Trophoblast cell (in vitro differentiated cells and primary cell): ENCODE measurements around the gene DTD1.
"Not testable (repeated sequence)": the region's sequence is repeated elsewhere in the genome, so short reads cannot be mapped to it uniquely, and the experiment has no call there.

Source experiments
- DNase-seq, 2 donors: peaks; one replicate each; pipeline ENCODE4 v3.0.0-alpha.2; 2016
- H2AFZ ChIP-seq: 2 replicates; pipeline ENCODE4 v1.6.1; 2013; ENCODE audit warnings: low read length, moderate library complexity, mild to moderate bottlenecking; ENCODE audit not compliant: insufficient read depth, poor library complexity
- H2AK5ac ChIP-seq: 2 replicates; pipeline ENCODE4 v1.6.1; 2013; ENCODE audit warnings: mild to moderate bottlenecking, low read length
- H2BK120ac ChIP-seq: 2 replicates; pipeline ENCODE4 v1.6.1; 2013; ENCODE audit warnings: low read length, mild to moderate bottlenecking, moderate library complexity; ENCODE audit not compliant: insufficient read depth, poor library complexity
- H2BK12ac ChIP-seq: 2 replicates; pipeline ENCODE4 v1.6.1; 2013; ENCODE audit warnings: mild to moderate bottlenecking, low read length, moderate library complexity
- H2BK5ac ChIP-seq: 2 replicates; pipeline ENCODE4 v1.6.1; 2013; ENCODE audit warnings: low read length, low read depth, moderate library complexity, mild to moderate bottlenecking; ENCODE audit not compliant: poor library complexity
- H3K14ac ChIP-seq: 2 replicates; pipeline ENCODE4 v1.6.1; 2013; ENCODE audit warnings: mild to moderate bottlenecking, low read length
- H3K18ac ChIP-seq: 2 replicates; pipeline ENCODE4 v1.6.1; 2013; ENCODE audit warnings: mild to moderate bottlenecking, low read length
- H3K23ac ChIP-seq: 2 replicates; pipeline ENCODE4 v1.6.1; 2013; ENCODE audit warnings: low read length
- H3K27ac ChIP-seq: 2 replicates; pipeline ENCODE4 v1.5.1; 2013; ENCODE audit warnings: low read depth, mild to moderate bottlenecking, inconsistent platforms, low read length, moderate library complexity
- H3K27me3 ChIP-seq: 2 replicates; pipeline ENCODE4 v1.6.1; 2013; ENCODE audit warnings: inconsistent platforms, mild to moderate bottlenecking, low read length, moderate library complexity; ENCODE audit not compliant: insufficient read depth
- H3K36me3 ChIP-seq, 2 experiments: 1 replicate in 1 of 2; 2 replicates in 1 of 2; pipeline ENCODE4 v1.6.1; 2013; ENCODE audit warnings: low read length in 2 of 2, mild to moderate bottlenecking in 2 of 2, moderate library complexity in 1 of 2; ENCODE audit not compliant: insufficient read depth in 2 of 2, control insufficient read depth in 1 of 2
- H3K4ac ChIP-seq: 2 replicates; pipeline ENCODE4 v1.6.1; 2013; ENCODE audit warnings: low read depth, mild to moderate bottlenecking, low read length, moderate library complexity
- H3K4me1 ChIP-seq, 2 experiments: 1 replicate in 1 of 2; 2 replicates in 1 of 2; pipeline ENCODE4 v1.6.1; 2013; ENCODE audit warnings: low read length in 2 of 2, mild to moderate bottlenecking in 2 of 2, moderate library complexity in 1 of 2; ENCODE audit not compliant: insufficient read depth in 2 of 2, control insufficient read depth in 1 of 2
- H3K4me2 ChIP-seq: 2 replicates; pipeline ENCODE4 v1.6.1; 2013; ENCODE audit warnings: inconsistent platforms, mild to moderate bottlenecking, low read length, moderate library complexity
- H3K4me3 ChIP-seq: 2 replicates; pipeline ENCODE4 v1.5.1; 2013; ENCODE audit warnings: mild to moderate bottlenecking, low read depth, low read length, inconsistent platforms
- H3K79me1 ChIP-seq: one replicate; pipeline ENCODE4 v1.6.1; 2013; ENCODE audit warnings: low read length
- H3K79me2 ChIP-seq: 2 replicates; pipeline ENCODE4 v1.6.1; 2013; ENCODE audit warnings: low read length, mild to moderate bottlenecking; ENCODE audit not compliant: control insufficient read depth, insufficient read depth, poor library complexity
- H3K9ac ChIP-seq: 2 replicates; pipeline ENCODE4 v1.6.1; 2013; ENCODE audit warnings: mild to moderate bottlenecking, low read length
- H3K9me3 ChIP-seq: 2 replicates; pipeline ENCODE4 v1.6.1; 2013; ENCODE audit warnings: low read depth, mild to moderate bottlenecking, control low read depth, inconsistent platforms, low read length; ENCODE audit not compliant: insufficient read depth
- H4K12ac ChIP-seq: 2 replicates; pipeline ENCODE4 v1.6.1; 2013; ENCODE audit warnings: low read depth, mild to moderate bottlenecking, low read length, moderate library complexity
- H4K8ac ChIP-seq: 2 replicates; pipeline ENCODE4 v1.6.1; 2013; ENCODE audit warnings: low read depth, mild to moderate bottlenecking, low read length, moderate library complexity
- H4K91ac ChIP-seq: one replicate; pipeline ENCODE4 v1.6.1; 2013; ENCODE audit warnings: low read depth, mild to moderate bottlenecking, low read length, moderate library complexity
- WGBS: extraction: QIAGEN DNeasy Blood & Tissue Kit; methylation state at CpG from one replicate; pipeline ENCODE4 v1.1.7; 2013; ENCODE audit warnings: missing lambda C conversion rate; ENCODE audit not compliant: insufficient read length, insufficient coverage; ENCODE audit errors: extremely low coverage; 5-methylcytosine and 5-hydroxymethylcytosine counted together

The DTD1 gene

DNA sequence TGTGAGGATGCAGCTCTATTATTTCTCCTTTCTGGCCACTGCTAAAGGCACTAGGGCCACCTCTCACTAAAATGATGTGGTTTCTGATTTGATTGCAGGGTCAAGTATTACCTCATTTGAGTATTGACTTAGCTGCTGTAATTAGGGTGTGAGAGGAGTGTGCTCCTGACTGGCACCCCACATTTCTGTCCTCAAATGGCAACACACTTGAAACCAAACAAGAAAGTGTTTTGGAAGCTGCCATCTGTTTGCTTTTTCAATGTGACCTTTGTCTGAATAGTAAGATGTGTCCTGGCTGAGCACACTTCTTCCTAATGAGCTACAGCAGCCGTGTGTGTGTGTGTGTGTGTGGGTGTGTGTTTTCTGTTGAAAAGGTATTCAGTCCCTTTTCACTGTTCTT lies 162.9 kb downstream of the DTD1 start:
- no peak overlapping the region for H3K18ac ChIP-seq
- H3K79me2 ChIP-seq = no peaks in the 10 kb centered on the region
- no peak overlapping the region for H2BK12ac ChIP-seq
- no peaks in the 10 kb centered on the region for H3K9me3 ChIP-seq
- no peak overlapping the region for H3K23ac ChIP-seq
- no peak overlapping the region for H3K4ac ChIP-seq
- no peak overlapping the region for H3K14ac ChIP-seq
- no peaks in the 10 kb centered on the region for H3K4me1 ChIP-seq
- WGBS = no CpG with 5 or more reads among the region's 1 CpG
- H2AFZ ChIP-seq = no peak overlapping the region
- no peak overlapping the region for H3K9ac ChIP-seq
- DNase-seq = no peak
- no peak overlapping the region for H4K91ac ChIP-seq
- no peak overlapping the region for H2AK5ac ChIP-seq
- no peak overlapping the region for H3K4me2 ChIP-seq
- no peak overlapping the region for H3K4me3 ChIP-seq
- H4K8ac ChIP-seq = no peak overlapping the region
- no peaks in the 10 kb centered on the region for H3K36me3 ChIP-seq
- no peak overlapping the region for H2BK120ac ChIP-seq
- H3K27ac ChIP-seq = no peak overlapping the region
- no peaks in the 10 kb centered on the region for H3K79me1 ChIP-seq
- no peak overlapping the region for H2BK5ac ChIP-seq
- no peaks in the 10 kb centered on the region for H3K27me3 ChIP-seq
- no peak overlapping the region for H4K12ac ChIP-seq

DNA sequence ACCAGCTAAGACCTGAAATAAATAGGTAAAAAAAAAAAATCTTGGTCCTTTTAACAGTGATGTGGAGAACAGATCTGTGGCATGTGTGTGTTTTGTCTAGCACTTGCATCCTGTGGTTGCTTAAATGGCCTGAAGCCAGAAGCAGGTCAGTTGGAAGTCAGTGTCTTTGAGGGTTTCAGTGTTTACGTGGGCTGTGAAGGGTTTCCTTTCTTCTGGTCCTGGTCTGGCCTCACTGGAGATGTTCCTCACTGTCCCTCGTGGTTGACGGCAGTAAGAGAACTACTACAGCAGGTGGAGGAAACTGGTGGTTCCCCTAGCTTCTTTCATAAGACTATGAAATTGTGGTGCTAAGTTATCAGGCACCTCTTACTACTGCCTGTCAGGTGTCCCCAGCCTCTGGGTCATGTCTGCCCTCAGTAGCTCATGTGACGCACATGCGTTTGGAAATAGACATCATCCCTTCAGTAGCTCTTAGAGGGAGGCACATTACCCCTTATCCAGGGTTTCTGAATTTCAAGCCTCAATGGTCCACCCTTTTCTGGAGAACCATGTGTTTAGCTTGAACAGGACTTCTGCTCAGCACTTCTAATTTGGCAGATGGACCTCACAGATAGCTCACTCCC lies 166.3 kb downstream of the DTD1 start:
- no peak overlapping the region for H2BK5ac ChIP-seq
- no peak overlapping the region for H3K4me3 ChIP-seq
- no peak overlapping the region for H3K14ac ChIP-seq
- no peaks in the 10 kb centered on the region for H3K4me1 ChIP-seq
- H4K8ac ChIP-seq = no peak overlapping the region
- H2BK120ac ChIP-seq = no peak overlapping the region
- no peak overlapping the region for H4K91ac ChIP-seq
- H3K79me1 ChIP-seq = no peaks in the 10 kb centered on the region
- no peak for DNase-seq
- WGBS = no CpG with 5 or more reads among the region's 5 CpGs
- no peak overlapping the region for H2BK12ac ChIP-seq
- H2AK5ac ChIP-seq = no peak overlapping the region
- H3K18ac ChIP-seq = no peak overlapping the region
- no peak overlapping the region for H2AFZ ChIP-seq
- no peaks in the 10 kb centered on the region for H3K79me2 ChIP-seq
- no peaks in the 10 kb centered on the region for H3K27me3 ChIP-seq
- no peak overlapping the region for H4K12ac ChIP-seq
- no peak overlapping the region for H3K27ac ChIP-seq
- no peak overlapping the region for H3K9ac ChIP-seq
- no peak overlapping the region for H3K4ac ChIP-seq
- no peak overlapping the region for H3K23ac ChIP-seq
- H3K4me2 ChIP-seq = no peak overlapping the region
- H3K36me3 ChIP-seq = no peaks in the 10 kb centered on the region
- no peaks in the 10 kb centered on the region for H3K9me3 ChIP-seq

DNA sequence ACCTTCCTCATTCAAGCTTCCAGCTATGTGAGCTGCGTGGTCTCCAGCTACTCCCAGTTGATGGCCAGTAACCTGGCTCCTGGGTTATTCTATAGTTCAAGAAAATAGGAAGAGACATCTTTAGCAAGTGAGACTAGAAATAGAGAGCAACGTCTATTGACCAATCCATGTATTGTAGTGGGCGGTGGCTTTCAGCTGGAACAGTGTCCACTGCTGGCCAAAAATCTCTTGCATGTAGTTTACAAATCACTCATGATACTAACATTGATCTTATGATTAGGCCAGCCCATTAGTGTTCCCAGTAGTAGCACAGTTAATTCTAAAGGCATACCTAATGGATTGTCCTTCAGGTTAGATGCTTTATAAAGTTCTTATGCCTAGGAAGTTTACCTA lies 166.8 kb downstream of the DTD1 start:
- no peak overlapping the region for H2BK120ac ChIP-seq
- DNase-seq = no peak
- H2BK12ac ChIP-seq = no peak overlapping the region
- H3K23ac ChIP-seq = no peak overlapping the region
- H3K9me3 ChIP-seq = no peaks in the 10 kb centered on the region
- H3K9ac ChIP-seq = no peak overlapping the region
- H3K18ac ChIP-seq = no peak overlapping the region
- no peak overlapping the region for H4K8ac ChIP-seq
- H2AFZ ChIP-seq = no peak overlapping the region
- H3K27me3 ChIP-seq = no peaks in the 10 kb centered on the region
- no peak overlapping the region for H2AK5ac ChIP-seq
- no CpG with 5 or more reads among the region's 3 CpGs for WGBS
- H3K4ac ChIP-seq = no peak overlapping the region
- no peak overlapping the region for H3K4me3 ChIP-seq
- H3K79me2 ChIP-seq = no peaks in the 10 kb centered on the region
- H4K12ac ChIP-seq = no peak overlapping the region
- no peaks in the 10 kb centered on the region for H3K79me1 ChIP-seq
- H3K27ac ChIP-seq = no peak overlapping the region
- H4K91ac ChIP-seq = no peak overlapping the region
- H3K36me3 ChIP-seq = no peaks in the 10 kb centered on the region
- no peak overlapping the region for H3K14ac ChIP-seq
- no peak overlapping the region for H3K4me2 ChIP-seq
- no peaks in the 10 kb centered on the region for H3K4me1 ChIP-seq
- no peak overlapping the region for H2BK5ac ChIP-seq

DNA sequence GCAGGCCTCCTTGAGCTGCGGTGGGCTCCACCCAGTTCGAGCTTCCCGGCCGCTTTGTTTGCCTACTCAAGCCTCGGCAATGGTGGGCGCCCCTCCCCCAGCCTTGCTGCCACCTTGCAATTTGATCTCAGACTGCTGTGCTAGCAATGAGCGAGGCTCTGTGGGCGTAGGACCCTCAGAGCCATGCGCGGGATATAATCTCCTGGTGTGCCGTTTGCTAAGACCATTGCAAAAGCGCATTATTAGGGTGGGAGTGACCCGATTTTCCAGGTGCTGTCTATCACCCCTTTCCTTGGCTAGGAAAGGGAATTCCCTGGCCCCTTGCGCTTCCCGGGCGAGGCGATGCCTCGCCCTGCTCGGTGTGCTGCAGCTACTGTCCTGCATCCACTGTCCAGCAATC lies 173.0 kb downstream of the DTD1 start:
- not testable (repeated sequence) for H3K27me3 ChIP-seq, H3K79me1 ChIP-seq, H2AK5ac ChIP-seq, H3K14ac ChIP-seq, H3K9me3 ChIP-seq, H4K12ac ChIP-seq, H4K91ac ChIP-seq, H3K4me3 ChIP-seq, DNase-seq, H4K8ac ChIP-seq, H3K23ac ChIP-seq, H2BK5ac ChIP-seq, H3K27ac ChIP-seq, H3K36me3 ChIP-seq, H3K79me2 ChIP-seq, H2AFZ ChIP-seq, H2BK12ac ChIP-seq, H3K4me2 ChIP-seq, H3K4me1 ChIP-seq, H3K4ac ChIP-seq, H3K18ac ChIP-seq, H3K9ac ChIP-seq, H2BK120ac ChIP-seq
- WGBS = no CpG with 5 or more reads among the region's 19 CpGs
